ENCODE data around the gene CUBN. TPM values are rescaled to one million over a fixed set of nuclear protein-coding genes. Genes with fewer than 3 reads are reported as not detected.

CUBN gene
- total and polyA plus RNA-seq, 2 experiments from 2014 or later = 0.41 to 0.65 TPM

DNA sequence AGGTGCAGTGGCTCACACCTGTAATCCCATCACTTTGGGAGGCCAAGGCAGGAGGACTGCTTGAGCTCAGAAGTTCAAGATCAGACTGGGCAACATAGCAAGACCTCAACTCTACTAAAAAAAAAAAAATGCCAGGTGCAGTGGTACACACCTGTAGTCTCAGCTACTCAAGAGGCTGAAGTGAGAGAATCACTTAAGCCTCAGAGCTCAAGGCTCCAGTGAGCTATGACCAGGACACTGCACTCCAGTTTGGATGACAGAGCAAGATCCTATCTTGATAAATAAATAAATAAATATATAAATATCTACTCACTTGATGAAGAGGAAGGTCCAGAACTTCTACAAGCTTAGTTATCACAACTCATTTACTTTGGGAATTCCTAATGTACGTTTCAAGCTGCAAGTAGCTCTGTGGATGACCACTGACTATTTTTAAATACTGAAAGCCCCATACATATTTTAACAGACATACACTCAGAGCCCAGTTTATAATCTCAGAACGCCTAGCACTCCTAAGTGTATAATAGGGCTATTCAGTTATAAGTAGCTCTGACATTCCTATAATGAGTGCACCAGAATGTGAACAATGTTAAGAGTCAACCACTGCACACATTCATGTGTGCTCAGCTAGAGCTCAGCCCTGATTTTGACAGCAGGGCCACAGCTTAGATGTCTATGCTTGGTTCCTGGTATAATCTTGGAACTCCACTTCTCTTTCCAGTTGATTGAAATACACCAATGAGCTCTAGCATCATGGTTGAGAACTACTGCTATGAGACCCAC is 119.1 kb downstream of the CUBN start:
- Histone ChIP-seq H2AFZ (no peak overlapping the region), H3K4me2 (ENCODE audit: unreplicated experiment) (no peak overlapping the region), H3K4me1 (ENCODE audit: insufficient read depth) (peaks cover 27% of the 10 kb centered on the region), H3K36me3 (ENCODE audit: low read depth) (no peaks in the 10 kb centered on the region), H3F3A (ENCODE audit: insufficient read depth) (peaks cover 20% of the 10 kb centered on the region), H3K9me3 (ENCODE audit: low read depth) (no peaks in the 10 kb centered on the region), H3K79me2 (ENCODE audit: insufficient read depth) (no peaks in the 10 kb centered on the region), H4K20me1 (ENCODE audit: insufficient read depth) (no peaks in the 10 kb centered on the region), H3K4me3 (no peak overlapping the region), H3K27ac (peak overlapping the region; percentile 85), H3K9me2 (ENCODE audit: insufficient read depth) (no peaks in the 10 kb centered on the region), H3K9ac (peak overlapping the region; percentile 60; the same call in 1 of the 2 replicates), H3K27me3 (replicated peaks; ENCODE audit: insufficient read depth) (no peaks in the 10 kb centered on the region)
- DNase-seq = no peak
- WGBS, 2 experiments (ENCODE audit: low coverage in 1 of 2, low lambda C conversion rate in 2 of 2, missing lambda C conversion rate in 2 of 2) = 89 to 91% methylated on average over 2 of the region's 2 CpGs
- TF ChIP-seq EZH2 (IDR thresholded peaks at IDR 0.05; ENCODE audit: insufficient read depth, poor library complexity, severe bottlenecking) (no peak), EZH2phosphoT487 (IDR thresholded peaks at IDR 0.05; ENCODE audit: insufficient read depth, low read depth) (no peak)
- in situ Hi-C loops (cut with MboI) = no loop called here

DNA sequence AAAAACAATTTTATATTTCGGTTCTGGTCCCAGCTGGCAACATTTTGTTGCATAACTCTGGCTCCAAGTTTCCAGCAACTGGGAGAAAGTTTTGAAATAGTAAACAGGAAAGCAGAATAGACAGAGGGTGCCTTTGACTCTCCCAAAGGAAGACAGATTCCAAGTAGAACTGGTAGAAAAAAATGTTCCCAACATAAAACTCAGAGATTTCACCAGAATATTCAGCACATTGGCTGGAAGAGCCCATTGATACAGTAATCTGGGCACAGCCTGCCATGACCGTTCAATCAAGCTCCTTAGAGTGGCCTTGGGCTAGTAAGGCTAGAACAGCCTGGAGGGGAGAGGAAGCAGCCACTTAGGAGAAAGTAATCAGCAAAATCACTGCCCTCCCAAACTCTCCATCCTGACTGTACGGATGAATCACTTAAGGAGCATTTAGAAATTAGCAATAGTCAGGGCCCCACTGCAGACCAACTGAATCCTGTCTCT is 120.4 kb downstream of the CUBN start:
- Histone ChIP-seq H3K27ac (peak overlapping the region; percentile 85), H3K4me2 (ENCODE audit: unreplicated experiment) (peak overlapping the region; percentile 61), H3K9ac (peak overlapping the region; percentile 60), H3K79me2 (ENCODE audit: insufficient read depth) (no peaks in the 10 kb centered on the region), H3K36me3 (ENCODE audit: low read depth) (no peaks in the 10 kb centered on the region), H3K4me3 (0 out of 2 replicates have a peak overlapping the region, but pooled peaks have one; percentile 11), H3F3A (ENCODE audit: insufficient read depth) (peaks cover 23% of the 10 kb centered on the region), H3K27me3 (replicated peaks; ENCODE audit: insufficient read depth) (no peaks in the 10 kb centered on the region), H2AFZ (peak overlapping the region; percentile 47), H3K4me1 (ENCODE audit: insufficient read depth) (peaks cover 28% of the 10 kb centered on the region), H3K9me2 (ENCODE audit: insufficient read depth) (no peaks in the 10 kb centered on the region), H3K9me3 (ENCODE audit: low read depth) (no peaks in the 10 kb centered on the region), H4K20me1 (ENCODE audit: insufficient read depth) (no peaks in the 10 kb centered on the region)
- peak; percentile 88 for DNase-seq
- in situ Hi-C loops (cut with MboI) = no loop called here
- no peak for TF ChIP-seq EZH2 (IDR thresholded peaks at IDR 0.05; ENCODE audit: insufficient read depth, poor library complexity, severe bottlenecking)
- no peak for TF ChIP-seq EZH2phosphoT487 (IDR thresholded peaks at IDR 0.05; ENCODE audit: insufficient read depth, low read depth)
- WGBS, 2 experiments (ENCODE audit: low coverage in 1 of 2, low lambda C conversion rate in 2 of 2, missing lambda C conversion rate in 2 of 2) = 4 to 6% methylated on average over 3 of the region's 3 CpGs

DNA sequence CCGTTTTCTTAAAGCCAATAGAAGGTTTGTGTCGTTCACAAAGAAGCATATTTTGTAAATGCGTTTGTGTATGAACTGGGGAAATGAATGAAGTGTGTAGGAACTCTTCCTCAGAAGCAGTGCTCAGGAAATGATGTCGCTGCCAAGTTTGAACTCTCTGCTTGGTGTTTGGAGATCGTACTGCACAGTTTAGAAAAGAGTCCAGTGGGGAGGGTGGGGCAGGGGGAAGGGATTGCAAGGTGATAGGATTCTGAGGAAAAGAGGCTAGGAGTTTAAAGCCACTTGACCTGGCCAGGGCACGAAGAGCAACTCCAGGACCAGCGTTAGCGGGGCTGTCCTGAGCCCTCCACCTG is 122.2 kb downstream of the CUBN start:
- no peaks in the 10 kb centered on the region for H3K9me2 ChIP-seq (ENCODE audit: insufficient read depth)
- no peaks in the 10 kb centered on the region for H3K79me2 ChIP-seq (ENCODE audit: insufficient read depth)
- peaks cover 41% of the 10 kb centered on the region for H3F3A ChIP-seq (ENCODE audit: insufficient read depth)
- DNase-seq = no peak
- H3K27ac ChIP-seq = no peak overlapping the region
- no peak overlapping the region for H3K4me3 ChIP-seq
- H3K9ac ChIP-seq = no peak overlapping the region
- no peaks in the 10 kb centered on the region for H3K36me3 ChIP-seq (ENCODE audit: low read depth)
- no peaks in the 10 kb centered on the region for H3K9me3 ChIP-seq (ENCODE audit: low read depth)
- no peaks in the 10 kb centered on the region for H3K27me3 ChIP-seq (replicated peaks; ENCODE audit: insufficient read depth)
- H2AFZ ChIP-seq = no peak overlapping the region
- peaks cover 46% of the 10 kb centered on the region for H3K4me1 ChIP-seq (ENCODE audit: insufficient read depth)
- H3K4me2 ChIP-seq (ENCODE audit: unreplicated experiment) = no peak overlapping the region
- 69 to 70% methylated on average over 8 of the region's 8 CpGs for WGBS, 2 experiments (ENCODE audit: low coverage in 1 of 2, low lambda C conversion rate in 2 of 2, missing lambda C conversion rate in 2 of 2)
- no peaks in the 10 kb centered on the region for H4K20me1 ChIP-seq (ENCODE audit: insufficient read depth)
- in situ Hi-C loops (cut with MboI) = no loop called here
- TF ChIP-seq EZH2phosphoT487 (IDR thresholded peaks at IDR 0.05; ENCODE audit: insufficient read depth, low read depth) (no peak), EZH2 (IDR thresholded peaks at IDR 0.05; ENCODE audit: insufficient read depth, poor library complexity, severe bottlenecking) (no peak)

DNA sequence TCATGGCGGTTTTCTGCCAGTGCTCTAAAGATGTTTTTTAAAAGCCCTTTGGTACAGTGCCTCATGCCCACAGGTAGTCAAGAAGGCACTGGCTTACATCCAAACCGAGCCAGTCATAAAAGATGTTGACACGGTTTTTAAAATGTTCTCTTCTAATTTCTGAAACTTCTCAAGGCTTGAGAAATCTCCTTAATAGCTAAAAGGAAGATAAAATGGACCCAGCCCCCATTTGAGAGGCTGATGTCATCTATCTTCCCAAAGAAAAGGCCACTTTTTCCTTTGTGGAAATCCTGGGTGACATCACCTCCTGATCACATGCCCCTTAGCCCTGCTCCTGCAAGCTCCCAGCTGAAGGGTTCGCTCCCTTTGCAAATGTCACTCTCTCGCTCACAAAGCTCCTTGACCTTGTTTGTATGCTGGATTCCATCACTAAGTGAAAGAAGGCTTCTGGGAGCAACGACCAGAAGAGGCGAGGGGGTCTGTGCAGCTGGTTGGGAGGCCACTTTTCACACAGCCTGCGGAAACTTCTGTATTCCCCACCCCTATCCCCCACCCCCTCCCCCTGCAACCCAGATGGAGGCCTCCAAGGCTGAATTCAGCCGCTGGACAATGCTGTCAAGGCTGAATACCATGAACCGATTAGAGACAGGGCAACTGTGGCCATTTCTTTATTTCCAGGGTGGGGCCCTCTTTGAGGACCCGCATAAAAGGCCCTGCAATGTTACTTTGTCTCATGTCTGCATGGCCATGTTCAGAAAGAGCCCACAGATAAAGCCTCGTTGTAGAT is 122.8 kb downstream of the CUBN start:
- H2AFZ ChIP-seq = no peak overlapping the region
- H3K9ac ChIP-seq = no peak overlapping the region
- no peaks in the 10 kb centered on the region for H3K79me2 ChIP-seq (ENCODE audit: insufficient read depth)
- DNase-seq = peak; percentile 36
- no peaks in the 10 kb centered on the region for H3K27me3 ChIP-seq (replicated peaks; ENCODE audit: insufficient read depth)
- H3K9me2 ChIP-seq (ENCODE audit: insufficient read depth) = no peaks in the 10 kb centered on the region
- peaks cover 46% of the 10 kb centered on the region for H3F3A ChIP-seq (ENCODE audit: insufficient read depth)
- no peaks in the 10 kb centered on the region for H3K36me3 ChIP-seq (ENCODE audit: low read depth)
- no peaks in the 10 kb centered on the region for H3K9me3 ChIP-seq (ENCODE audit: low read depth)
- no peaks in the 10 kb centered on the region for H4K20me1 ChIP-seq (ENCODE audit: insufficient read depth)
- TF ChIP-seq EZH2 (IDR thresholded peaks at IDR 0.05; ENCODE audit: insufficient read depth, poor library complexity, severe bottlenecking) (no peak), EZH2phosphoT487 (IDR thresholded peaks at IDR 0.05; ENCODE audit: insufficient read depth, low read depth) (no peak)
- H3K27ac ChIP-seq = no peak overlapping the region
- WGBS, 2 experiments (ENCODE audit: low coverage in 1 of 2, low lambda C conversion rate in 2 of 2, missing lambda C conversion rate in 2 of 2) = 70 to 71% methylated on average over 12 of the region's 12 CpGs
- no peak overlapping the region for H3K4me2 ChIP-seq (ENCODE audit: unreplicated experiment)
- no peak overlapping the region for H3K4me3 ChIP-seq
- in situ Hi-C loops (cut with MboI) = no loop called here
- peaks cover 52% of the 10 kb centered on the region for H3K4me1 ChIP-seq (ENCODE audit: insufficient read depth)
